Ammon's horn (tissue), 1 donor: ENCODE results near the gene SAMD4A.

Experiments
- DNase-seq: peaks from one replicate; pipeline ENCODE4 v3.0.0-alpha.2; 2016; ENCODE audit warnings: low spot score

The SAMD4A gene

DNA sequence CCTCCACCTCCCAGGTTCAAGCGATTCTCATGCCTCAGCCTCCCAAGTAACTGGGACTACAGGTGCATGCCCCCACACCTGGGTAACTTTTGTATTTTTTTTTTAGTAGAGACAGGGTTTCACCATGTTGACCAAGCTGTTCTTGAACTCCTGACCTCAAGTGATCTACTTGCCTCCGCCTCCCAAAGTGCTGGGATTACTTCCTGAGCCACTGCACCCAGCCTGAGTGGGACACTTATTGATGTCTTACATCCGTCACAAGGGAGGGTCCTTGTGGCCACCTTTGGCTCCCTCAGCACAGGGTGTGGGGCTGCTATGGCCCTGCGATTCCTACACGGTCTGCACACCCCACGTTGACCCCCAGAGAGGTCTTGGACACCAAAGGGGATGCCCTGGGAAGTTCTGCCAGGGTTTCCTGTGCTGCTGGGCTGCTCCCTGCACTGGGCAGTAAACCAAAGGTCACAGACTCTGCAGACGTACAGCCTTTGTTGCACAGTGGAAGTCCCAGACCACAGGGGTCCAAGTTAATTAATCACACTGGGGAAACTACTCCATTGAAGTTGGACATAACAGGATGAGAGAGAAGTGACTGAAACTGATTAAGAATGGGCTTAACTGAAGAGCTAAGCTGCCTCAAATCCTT lies 95.7 kb downstream of the SAMD4A start:
- DNase-seq, result no peak

DNA sequence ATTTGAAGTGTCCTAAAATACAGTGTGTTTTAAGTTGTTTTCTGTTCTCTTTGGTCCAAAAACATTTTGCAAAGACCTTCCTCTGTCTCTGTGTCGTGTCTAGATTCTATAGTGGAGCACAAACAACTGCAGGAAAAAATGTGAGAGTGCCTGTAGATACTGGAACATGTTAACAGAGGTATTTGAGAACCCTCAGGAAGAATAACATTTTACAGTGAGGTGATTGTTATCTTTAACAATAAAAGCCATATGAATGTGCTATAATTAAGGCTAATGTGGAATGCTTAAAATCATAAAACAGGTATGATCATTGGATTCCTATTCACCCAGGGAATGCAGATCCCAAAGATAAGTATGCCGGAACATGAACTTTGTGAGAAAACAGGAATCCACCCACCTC lies 98.0 kb downstream of the SAMD4A start:
- DNase-seq, result no peak

DNA sequence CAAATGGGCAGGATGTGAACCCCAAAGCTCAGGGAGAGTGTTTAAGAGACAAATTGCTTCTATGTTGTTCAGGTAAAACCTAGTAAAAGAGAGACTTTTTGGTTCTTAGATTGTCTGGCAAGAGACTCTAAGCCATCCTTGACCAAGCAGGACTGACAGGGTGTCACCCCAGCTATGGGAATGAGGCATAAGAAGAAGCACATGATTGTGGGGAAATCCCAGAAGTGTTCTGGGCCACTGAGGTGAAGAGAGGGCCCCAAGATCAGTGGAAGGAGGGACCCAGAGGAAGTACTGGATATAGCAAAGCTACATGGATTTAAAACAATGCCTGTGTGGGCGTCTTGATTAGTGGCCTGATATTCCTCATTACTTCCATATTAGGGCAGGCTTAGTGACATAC lies 99.0 kb downstream of the SAMD4A start:
- DNase-seq, result no peak

- no peak for DNase-seq
Measured at GRCh38 chr14:54667026-54667744, 100.3 kb downstream of the SAMD4A start.

- DNase-seq, result no peak
Measured at GRCh38 chr14:54667764-54668163, 100.8 kb downstream of the SAMD4A start.

DNA sequence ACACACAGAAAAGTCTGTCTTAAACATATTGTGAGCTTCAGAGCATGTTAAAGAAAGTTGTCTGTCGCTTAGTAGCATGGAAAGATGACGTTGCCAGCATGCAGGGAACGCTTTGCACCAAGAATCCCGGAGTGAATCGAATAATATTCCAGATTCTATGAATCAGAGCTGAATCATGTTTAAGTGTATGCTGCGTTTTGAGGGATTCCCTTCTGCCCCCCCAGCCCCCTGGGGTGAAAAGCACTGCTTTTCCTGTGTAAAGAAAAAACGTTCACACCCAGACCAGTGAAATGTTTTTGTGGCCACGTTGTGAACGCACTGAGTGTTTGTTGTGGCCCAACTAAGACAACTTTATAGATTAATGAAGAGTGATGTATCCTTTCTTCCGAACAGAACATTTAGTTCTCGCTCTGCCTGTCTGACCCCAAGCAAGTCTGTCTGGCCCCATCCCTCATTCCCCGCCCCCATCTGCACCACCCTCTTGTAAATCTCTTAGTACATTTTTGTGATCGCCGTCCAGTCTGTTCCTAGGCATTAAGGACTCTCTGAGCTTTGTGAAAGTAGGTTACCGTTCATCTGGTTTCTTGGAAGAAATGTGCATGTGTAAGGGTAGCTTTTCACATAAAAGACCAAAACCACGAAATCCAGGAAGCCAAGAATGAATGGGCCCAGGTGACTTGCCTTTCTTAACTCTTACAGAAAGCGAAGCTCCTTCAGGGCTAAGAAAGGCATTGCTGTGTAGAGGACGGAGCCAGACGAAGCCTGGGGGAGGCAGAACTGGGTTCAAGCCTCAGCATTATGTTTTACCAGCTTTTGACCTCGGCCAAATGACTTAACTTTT lies 103.0 kb downstream of the SAMD4A start:
- DNase-seq, result no peak

DNA sequence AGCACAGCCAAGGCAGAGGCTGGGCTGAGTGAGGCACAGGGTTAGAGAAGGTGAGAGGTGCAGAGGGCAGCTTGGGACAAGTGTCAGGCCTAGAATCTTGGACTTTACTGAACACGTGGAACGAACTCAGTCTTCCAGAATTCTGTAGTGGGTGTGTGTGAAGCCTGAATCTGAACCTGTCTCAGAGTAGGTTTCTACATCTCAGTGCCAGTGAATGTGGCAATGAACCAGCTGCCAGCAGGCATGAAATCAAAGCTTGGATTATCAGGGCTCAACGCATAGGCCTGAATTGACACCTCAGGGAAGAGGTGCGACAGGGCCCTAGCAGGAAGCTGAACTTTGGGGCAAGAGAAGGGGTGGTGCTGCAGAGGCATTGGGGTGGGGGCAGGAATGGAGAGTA lies 104.6 kb downstream of the SAMD4A start:
- DNase-seq, result no peak

DNA sequence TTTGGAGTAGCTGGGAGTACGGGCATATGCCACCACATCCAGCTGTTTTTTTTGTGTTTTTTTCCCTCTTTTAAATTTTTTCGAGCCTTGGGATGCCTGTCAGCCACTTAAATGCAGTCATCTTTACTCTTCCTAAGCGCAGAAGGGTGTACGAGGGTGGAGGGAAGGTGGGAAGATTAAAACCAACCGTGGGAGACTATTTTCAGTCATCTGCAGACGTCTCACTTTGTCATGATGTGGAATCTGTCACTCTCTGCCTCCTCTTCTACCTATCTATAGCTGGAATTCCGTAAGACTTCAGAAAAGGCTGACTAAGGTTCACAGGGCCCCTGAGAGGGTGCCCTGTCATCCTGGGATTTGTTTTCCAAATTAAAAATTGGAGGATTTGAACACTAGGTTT lies 105.3 kb downstream of the SAMD4A start:
- no peak for DNase-seq

- no peak for DNase-seq
Measured at GRCh38 chr14:54672688-54673087, 105.8 kb downstream of the SAMD4A start.

DNA sequence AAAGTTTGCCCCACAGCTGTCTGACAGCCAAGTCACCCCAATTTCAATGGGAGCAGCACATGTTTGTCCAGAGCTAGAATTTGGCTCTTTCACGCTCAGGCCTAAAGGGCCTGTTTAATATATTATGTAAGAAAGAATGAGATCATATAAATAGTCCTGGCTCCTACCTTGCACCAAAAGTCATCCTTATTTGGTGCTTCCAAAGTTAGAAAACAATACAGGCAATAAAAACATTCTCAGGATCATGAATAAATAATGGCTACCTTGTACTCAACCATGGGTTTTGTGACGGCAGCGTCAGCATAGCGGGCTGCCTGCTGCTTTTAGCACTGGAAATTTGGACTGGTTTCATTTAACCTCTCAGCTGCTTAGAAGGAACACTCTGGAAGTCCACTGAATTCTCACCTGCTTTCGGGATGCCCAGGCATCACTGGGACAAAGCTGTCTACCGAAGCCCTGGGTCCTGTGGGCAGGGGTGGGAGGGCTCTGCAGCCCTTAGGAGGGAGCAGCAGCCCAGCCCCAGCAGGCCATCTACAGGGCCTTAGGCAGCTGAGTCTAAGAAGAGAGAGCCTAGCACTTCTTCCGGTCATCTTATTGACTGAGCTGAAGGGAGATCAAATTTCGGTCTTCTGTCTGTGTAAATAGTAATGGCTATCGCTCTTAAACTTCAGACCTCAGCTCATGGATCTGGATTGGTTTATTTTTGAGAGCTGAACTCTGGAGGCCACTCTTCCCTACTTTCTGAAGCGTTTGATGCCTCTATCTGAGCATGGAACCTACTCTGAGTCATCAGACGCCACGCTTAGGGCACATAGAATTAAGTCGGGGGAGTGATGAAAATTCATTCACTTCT lies 106.5 kb downstream of the SAMD4A start:
- no peak for DNase-seq

DNA sequence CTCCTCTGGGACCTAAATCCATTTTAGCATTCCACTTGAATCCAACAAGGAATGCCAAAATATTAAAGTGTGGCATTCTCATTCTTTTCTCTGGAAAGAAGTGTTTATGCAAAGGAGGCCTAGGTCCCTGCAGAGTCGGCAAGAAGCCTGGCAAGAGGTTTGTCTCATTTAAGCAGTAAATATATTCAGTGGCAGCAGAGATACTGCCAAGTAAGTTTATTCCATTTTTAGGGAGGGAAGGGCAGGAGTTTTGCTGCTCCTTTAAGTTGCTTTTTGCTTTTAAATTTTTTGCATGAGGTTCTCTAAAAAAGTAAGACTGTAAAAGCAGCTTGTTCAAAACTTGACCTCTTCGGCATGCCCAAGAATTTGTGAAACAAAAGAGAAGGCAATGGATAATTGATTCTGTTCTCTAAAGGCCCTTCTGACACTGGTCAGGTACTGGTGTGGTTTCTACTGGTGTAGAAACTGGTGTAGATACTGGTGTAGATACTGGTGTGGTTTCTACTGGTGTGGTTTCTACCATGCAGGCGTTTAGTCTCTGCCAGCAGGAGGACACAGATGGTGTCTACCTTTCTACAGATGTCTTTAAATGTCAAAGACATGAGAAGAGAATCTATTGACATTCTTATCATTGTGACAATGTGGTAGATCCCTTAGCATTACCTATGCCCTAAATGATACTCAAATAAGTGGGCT lies 107.3 kb downstream of the SAMD4A start:
- no peak for DNase-seq

DNA sequence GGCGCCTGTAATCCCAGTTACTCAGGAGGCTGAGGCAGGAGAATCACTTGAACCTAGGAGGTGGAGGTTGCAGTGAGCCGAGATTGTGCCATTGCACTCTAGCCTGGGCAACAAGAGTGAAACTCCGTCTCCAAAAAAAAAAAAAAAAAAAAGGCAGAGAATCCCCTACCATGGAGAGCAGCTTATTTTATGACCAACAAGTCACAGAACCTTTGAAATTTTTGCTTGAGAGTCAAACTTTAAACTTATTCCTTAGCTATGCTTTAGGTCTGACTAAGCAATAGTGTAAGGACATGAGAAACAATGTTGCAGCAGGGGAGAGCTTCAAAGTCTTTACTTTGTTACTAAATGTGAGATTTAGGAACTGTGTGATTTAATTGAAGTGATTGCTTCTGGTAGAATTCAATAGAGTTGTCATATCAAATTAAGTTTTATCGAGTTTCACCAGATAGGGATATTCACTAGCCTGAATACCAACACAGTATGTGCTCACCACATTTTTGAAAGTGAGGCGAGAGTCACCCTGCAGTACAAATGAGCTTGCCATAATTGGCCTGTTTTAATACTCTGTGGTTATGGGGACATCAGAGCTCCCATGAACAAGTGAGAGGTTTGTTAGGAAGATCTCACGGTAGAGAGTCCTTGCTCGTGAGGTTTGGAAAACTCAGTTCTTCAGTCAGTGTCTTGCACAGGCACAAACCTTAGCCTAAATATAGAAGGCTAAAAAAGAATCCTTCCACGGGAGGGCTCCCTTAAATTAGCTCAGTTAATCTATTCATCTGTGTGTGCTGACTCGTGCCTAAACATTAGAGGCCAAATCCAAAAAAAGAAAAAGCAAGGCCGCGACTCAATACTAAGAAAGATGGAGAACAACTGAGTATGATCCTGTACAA lies 108.6 kb downstream of the SAMD4A start:
- DNase-seq, result no peak

DNA sequence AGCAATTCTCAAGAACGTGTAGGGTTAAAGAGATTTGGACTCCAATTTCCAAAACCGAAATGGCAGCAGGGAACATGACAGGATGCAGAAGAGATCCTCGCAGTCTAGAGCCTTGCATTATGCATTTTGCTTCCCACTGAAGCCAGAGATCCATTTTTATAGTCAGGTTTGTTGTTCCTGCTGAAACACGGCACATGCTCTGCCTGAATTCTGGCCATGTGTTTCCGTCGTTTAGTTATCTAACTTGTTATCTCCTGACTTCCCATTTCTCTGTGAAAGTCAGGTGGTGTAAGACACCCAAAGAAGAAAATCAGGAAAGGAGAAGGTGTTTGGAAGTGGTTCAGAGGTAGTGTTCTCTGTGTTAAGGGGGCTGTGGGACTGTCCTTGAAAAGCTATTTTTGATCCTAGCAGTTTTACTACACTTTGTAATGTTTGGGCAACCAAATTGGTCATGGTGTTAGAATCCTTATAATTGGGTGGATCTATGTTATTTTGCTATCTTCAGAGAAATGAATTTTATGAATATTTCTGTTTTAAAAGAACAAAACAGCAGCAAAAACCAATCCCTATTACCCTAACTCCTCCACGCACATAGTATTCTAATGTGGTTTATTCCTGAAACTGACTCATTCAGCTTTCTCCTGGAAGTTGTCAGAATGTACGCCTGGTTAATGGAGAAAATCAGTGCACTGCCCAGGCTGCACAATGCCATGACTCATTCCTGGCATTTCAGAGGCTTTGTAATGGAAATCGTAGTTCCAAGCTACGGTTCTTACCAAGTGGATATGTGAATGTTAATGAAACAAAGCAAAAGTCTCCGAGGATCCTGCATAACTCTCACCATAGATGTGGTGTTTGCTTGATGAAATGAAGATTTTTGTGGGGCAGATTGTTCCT lies 110.1 kb downstream of the SAMD4A start:
- peak; percentile 82 for DNase-seq

GRCh38 chr14:54680651-54681050 lies 113.7 kb downstream of the SAMD4A start:
- no peak for DNase-seq

DNA sequence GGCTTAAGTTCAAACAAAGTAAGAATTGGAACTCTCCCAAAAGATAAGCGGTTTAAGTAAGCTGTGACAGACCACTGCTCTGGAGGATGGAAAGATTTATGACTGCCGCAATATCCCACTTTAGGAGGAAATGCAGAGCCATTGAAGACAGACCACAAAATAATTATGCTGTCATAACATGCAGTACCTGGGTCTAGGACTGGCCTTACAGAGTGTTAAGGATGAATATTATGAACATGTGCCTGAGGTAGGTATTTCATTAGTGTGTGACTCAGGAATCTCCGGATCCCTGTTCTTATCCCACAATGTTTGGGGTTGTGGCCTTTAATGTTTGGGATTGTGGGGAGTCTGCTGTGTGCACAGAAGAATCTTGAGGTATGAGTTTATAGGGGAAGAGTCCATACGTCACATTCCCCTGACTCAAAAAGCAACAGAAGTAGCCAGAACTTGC lies 114.9 kb downstream of the SAMD4A start:
- no peak for DNase-seq

DNA sequence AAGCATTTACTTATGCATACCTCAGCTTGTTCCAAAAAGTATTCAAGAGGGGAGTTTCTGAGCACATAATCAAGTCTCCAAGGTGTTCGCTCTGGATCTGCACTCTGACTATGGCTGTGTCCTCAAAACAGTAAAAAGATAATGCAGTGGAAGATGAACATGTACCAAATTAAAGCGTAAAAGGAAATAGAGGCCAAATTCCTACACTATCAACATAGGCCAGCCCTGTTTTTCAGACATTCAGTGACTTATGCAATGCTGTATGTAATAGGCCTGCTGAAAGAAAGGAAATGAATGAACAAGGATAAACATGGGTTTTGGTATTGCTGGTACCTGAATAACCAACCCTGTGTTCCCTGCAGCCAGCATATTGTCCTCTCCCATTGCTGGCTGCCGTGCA lies 115.7 kb downstream of the SAMD4A start:
- DNase-seq, result no peak

DNA sequence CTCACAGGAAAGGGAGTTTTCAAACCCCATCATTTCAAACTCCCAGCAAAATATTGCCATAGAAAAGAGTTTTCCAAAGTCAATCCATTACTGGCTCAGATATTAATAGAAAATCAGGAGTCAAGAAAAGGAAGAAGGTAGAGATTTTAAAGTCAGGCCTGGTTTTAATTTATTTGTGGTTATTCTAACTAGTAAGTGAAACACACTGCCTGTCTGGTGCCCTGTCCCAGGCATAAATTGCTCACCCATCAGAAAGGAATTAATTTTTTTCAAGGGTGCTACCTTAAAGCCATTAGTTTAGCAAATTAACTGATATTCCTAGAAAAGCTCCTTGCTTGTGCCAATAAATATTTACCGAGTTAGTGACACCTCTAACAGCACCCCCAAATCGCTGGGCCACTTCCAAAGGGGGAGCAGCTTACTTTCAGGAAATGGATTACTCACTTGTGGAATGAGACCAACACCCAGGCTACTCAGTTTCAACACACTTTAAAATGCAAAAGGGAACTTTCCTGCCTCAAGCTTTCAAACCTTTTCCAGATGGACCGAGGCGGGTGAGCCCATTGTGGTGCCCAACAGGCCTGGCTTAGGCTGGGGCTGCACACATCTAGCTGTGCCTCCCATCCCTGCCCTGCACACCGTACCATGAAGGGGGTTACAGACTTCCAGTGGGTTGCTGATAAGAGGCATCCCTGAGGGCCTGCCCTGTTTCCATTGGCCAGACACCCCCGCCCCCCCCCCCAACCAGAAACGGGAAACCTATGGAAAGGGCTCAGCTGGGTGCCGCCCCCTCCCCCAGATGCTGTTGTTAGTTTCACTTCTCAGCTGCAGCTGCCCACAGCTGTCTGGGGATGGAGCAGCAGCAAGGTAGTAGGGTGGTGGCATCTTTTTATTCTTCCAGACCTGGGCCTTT lies 117.2 kb downstream of the SAMD4A start:
- DNase-seq, result no peak

- DNase-seq, result no peak
Measured at GRCh38 chr14:54685286-54685845, 118.4 kb downstream of the SAMD4A start.
